ENCODE measurements around the gene ADAMTS3.

Gene ADAMTS3

DNA sequence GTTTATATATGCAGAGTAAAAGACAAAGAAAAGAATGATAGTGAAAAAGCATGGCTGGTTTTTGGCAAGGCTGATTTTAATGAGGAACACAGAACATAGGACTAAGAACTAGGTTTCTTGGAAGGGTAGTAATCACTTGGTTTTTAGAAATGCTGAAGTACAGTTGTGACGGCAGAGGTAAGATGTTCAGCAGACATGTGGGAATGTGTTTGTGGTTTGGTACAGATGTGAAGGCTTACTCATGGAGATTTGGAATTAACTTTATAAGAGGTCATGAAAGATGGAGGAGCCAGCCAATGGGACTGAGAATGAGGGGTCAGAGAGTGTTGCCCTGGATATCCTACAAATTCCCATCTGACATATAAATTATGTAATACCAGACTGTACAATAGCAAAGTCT lies 293.6 kb downstream of the ADAMTS3 start:
- DNase-seq: no peak

DNA sequence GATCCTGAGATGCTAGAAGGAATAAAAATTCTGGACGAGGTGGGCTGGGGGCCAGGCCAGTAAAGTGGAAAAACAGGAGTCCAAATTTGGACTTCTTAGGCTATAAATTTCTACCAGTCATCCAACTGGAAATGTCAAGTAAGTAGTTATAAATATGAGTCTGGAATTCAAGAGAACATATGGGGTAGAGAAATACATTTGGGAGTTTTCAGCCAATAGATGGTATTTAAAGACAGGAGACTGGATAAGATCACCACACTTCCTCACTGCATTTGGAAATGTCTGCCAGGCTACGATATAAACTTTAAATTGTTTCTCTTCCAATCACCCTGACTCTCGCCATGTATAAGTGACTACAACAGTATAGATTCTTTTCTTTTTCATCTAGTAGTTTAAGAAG lies 294.8 kb downstream of the ADAMTS3 start:
- no peak for DNase-seq

DNA sequence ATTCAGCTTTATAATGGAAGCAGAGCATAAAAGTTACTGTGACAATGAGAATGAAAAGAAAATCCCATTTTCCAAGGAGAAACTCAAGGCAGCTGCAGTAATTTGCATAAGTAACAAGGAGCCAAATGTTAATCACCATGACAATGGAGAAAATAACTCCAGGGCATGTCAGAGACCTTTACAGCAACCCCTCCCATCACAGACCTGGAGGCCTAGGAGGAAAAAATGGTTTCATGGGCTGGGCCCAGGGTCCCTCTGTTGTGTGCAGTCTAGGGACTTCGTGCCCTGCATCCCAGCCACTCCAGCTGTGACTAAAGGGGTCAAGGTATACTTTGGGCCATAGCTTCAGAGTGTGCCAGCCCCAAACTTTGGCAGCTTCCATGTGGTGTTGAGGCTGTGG lies 313.8 kb downstream of the ADAMTS3 start:
- no peak for DNase-seq

DNA sequence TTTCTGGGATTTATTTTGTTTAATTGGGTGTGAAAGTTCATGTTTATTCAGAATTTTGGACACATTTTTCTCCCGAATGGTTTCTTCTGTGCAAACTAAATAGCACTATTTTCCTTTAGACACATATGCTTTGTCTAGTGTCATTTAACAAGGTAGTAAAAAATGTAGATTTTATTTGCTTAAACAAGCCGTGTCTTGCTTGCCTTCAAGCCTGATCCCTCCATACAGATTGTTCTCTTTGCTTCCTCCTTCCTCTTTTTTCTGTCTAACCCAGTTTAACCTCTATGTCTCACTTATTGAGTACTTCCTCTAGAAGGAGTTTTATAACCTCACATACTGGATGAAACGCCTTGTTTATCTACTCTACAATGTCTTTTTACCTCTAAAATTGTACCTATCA lies 325.4 kb downstream of the ADAMTS3 start:
- DNase-seq: no peak

DNA sequence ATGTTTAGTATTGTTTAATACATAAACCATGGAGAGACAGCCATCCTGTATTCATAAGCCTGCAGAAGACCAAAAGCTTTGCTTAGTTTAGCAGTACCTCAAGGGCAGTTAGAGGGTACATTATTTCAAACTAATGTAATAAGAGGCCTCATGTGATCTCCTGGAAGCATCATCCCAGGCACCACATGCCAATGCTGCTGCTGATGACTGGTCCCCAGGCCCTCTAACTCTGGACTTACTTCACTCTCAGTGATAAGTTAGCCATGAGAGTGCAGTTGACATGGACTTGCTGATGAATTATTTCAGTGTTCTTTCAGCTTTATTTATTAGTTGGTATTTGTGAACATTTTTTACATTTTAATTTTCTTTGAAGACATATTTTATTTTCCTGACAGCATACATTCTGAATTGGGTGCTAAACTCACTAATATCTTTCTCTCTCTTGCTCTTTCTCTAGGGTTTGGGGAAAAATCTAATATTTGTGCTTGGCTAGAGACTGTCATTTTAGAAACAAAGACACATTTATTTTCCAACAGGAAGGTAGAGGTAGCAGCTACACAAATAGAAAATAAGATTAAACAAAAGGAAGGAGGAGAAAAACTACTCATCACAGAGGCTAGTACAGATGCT lies 329.4 kb downstream of the ADAMTS3 start:
- DNase-seq: no peak
